SKM-1 treated with dmso at 0.1 percent for 144 hours (cell line): Measurements from ENCODE around the gene HHLA2.

Experiments
- DNase-seq: peaks from one replicate; lab custom pipeline; 2025; ENCODE audit not compliant: unreplicated experiment; lab: John Stamatoyannopoulos, UW

HHLA2 gene

GRCh38 chr3:108391917-108392593, 95.7 kb downstream of the HHLA2 start:
- DNase-seq = no peak

GRCh38 chr3:108393128-108393900, 97.0 kb downstream of the HHLA2 start:
- DNase-seq = no peak

- no peak for DNase-seq
These were observed 97.7 kb downstream of the HHLA2 start for GRCh38 chr3:108394016-108394415.

GRCh38 chr3:108394563-108394962, 98.2 kb downstream of the HHLA2 start:
- DNase-seq = peak; percentile 20

- DNase-seq = no peak
These were observed 100.0 kb downstream of the HHLA2 start for GRCh38 chr3:108396336-108396735.

- no peak for DNase-seq
These were observed 102.2 kb downstream of the HHLA2 start for GRCh38 chr3:108398510-108398909.

GRCh38 chr3:108401836-108402235, 105.5 kb downstream of the HHLA2 start:
- no peak for DNase-seq

- no peak for DNase-seq
These were observed 106.8 kb downstream of the HHLA2 start for GRCh38 chr3:108403198-108403597.

GRCh38 chr3:108403686-108404345, 107.5 kb downstream of the HHLA2 start:
- no peak for DNase-seq

- DNase-seq = no peak
These were observed 108.0 kb downstream of the HHLA2 start for GRCh38 chr3:108404368-108404767.

GRCh38 chr3:108406063-108406660, 109.8 kb downstream of the HHLA2 start:
- peak; percentile 74 for DNase-seq

- peak; percentile 88 for DNase-seq
These were observed 110.4 kb downstream of the HHLA2 start for GRCh38 chr3:108406661-108407206.

GRCh38 chr3:108407886-108408285, 111.5 kb downstream of the HHLA2 start:
- peak; percentile 52 for DNase-seq

GRCh38 chr3:108408883-108409799, 112.8 kb downstream of the HHLA2 start:
- no peak for DNase-seq

- DNase-seq = no peak
These were observed 113.4 kb downstream of the HHLA2 start for GRCh38 chr3:108409800-108410178.

- no peak for DNase-seq
These were observed 114.2 kb downstream of the HHLA2 start for GRCh38 chr3:108410531-108410984.

GRCh38 chr3:108412121-108412750, 115.9 kb downstream of the HHLA2 start:
- no peak for DNase-seq

- no peak for DNase-seq
These were observed 117.7 kb downstream of the HHLA2 start for GRCh38 chr3:108414007-108414406.

GRCh38 chr3:108415661-108416060, 119.3 kb downstream of the HHLA2 start:
- DNase-seq = no peak
